ENCODE data around the gene PTPRC.

The PTPRC gene, protein sequence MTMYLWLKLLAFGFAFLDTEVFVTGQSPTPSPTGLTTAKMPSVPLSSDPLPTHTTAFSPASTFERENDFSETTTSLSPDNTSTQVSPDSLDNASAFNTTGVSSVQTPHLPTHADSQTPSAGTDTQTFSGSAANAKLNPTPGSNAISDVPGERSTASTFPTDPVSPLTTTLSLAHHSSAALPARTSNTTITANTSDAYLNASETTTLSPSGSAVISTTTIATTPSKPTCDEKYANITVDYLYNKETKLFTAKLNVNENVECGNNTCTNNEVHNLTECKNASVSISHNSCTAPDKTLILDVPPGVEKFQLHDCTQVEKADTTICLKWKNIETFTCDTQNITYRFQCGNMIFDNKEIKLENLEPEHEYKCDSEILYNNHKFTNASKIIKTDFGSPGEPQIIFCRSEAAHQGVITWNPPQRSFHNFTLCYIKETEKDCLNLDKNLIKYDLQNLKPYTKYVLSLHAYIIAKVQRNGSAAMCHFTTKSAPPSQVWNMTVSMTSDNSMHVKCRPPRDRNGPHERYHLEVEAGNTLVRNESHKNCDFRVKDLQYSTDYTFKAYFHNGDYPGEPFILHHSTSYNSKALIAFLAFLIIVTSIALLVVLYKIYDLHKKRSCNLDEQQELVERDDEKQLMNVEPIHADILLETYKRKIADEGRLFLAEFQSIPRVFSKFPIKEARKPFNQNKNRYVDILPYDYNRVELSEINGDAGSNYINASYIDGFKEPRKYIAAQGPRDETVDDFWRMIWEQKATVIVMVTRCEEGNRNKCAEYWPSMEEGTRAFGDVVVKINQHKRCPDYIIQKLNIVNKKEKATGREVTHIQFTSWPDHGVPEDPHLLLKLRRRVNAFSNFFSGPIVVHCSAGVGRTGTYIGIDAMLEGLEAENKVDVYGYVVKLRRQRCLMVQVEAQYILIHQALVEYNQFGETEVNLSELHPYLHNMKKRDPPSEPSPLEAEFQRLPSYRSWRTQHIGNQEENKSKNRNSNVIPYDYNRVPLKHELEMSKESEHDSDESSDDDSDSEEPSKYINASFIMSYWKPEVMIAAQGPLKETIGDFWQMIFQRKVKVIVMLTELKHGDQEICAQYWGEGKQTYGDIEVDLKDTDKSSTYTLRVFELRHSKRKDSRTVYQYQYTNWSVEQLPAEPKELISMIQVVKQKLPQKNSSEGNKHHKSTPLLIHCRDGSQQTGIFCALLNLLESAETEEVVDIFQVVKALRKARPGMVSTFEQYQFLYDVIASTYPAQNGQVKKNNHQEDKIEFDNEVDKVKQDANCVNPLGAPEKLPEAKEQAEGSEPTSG (N-terminal part only)

DNA sequence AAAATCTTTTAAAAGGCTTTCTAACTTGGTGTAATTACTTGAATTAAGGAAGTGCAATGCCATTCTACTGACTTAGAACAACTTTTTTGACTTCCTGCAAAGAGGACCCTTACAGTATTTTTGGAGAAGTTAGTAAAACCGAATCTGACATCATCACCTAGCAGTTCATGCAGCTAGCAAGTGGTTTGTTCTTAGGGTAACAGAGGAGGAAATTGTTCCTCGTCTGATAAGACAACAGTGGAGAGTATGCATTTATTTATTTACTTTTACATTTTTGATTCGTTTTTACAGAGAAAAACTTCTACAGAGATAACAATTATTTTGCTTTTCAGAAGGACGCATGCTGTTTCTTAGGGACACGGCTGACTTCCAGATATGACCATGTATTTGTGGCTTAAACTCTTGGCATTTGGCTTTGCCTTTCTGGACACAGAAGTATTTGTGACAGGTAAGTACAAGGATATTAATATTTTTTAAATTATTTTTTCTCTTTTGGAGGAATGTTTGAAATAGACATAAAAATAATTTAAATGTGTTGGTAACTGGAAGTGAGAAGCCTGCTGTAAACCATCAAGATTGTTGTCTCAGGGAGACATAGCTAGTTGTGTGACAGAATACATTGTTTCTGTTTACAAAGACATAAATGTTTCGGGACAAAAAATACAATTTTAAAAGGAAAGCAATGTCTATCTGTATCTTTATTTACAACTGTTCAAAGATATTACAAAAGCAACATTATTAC lies at the start of gene PTPRC:
Gene PTPRC, plus strand, starts transcription at position 147 of the 742 bp plus-strand sequence. Its CDS starts 229 bp downstream, at position 376.
- peak within 1 kb of the TSS; percentile 92 for H3K4me3 ChIP-seq (ENCODE audit: low read depth, low read length)
- peak; percentile 88 for DNase-seq (ENCODE audit: low read depth)
- TF ChIP-seq, protein P1, sequence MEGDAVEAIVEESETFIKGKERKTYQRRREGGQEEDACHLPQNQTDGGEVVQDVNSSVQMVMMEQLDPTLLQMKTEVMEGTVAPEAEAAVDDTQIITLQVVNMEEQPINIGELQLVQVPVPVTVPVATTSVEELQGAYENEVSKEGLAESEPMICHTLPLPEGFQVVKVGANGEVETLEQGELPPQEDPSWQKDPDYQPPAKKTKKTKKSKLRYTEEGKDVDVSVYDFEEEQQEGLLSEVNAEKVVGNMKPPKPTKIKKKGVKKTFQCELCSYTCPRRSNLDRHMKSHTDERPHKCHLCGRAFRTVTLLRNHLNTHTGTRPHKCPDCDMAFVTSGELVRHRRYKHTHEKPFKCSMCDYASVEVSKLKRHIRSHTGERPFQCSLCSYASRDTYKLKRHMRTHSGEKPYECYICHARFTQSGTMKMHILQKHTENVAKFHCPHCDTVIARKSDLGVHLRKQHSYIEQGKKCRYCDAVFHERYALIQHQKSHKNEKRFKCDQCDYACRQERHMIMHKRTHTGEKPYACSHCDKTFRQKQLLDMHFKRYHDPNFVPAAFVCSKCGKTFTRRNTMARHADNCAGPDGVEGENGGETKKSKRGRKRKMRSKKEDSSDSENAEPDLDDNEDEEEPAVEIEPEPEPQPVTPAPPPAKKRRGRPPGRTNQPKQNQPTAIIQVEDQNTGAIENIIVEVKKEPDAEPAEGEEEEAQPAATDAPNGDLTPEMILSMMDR (IDR thresholded peaks at IDR 0.05; ENCODE audit: insufficient read depth, low read depth, low read length, missing control alignments): no peak

DNA sequence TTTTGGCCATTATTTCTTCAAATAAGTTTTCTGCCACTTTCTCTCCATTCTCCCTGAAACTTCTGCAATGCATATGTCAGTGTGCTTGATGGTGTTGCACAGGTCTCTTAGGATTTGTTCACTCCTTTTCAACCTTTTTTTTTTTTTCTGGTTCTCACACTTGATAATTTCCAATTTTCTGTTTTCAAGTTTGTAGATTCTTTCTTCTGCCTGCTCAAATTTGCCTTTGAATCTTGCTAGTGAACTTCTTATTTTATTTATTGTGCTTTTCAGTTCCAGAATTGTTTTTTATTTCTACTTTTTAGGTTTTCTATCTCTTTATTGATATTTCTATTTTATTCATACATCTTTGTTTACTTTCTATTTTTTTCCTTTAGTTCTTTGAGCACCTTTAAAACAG lies 48.4 kb upstream of the PTPRC start:
- DNase-seq (ENCODE audit: low read depth): no peak

GRCh38 chr1:198595765-198596164 lies 43.1 kb upstream of the PTPRC start:
- no peak for DNase-seq (ENCODE audit: low read depth)
- H3K4me3 ChIP-seq (ENCODE audit: low read depth, low read length): no peak overlapping the region
- TF ChIP-seq, protein P1 (IDR thresholded peaks at IDR 0.05; ENCODE audit: insufficient read depth, low read depth, low read length, missing control alignments): no peak

More for the DNA sequence above, 48.4 kb upstream of the PTPRC start:
- no peak overlapping the region for H3K4me3 ChIP-seq (ENCODE audit: low read depth, low read length)
- TF ChIP-seq, protein P1 (IDR thresholded peaks at IDR 0.05; ENCODE audit: insufficient read depth, low read depth, low read length, missing control alignments): no peak

- TF ChIP-seq, protein P1 (IDR thresholded peaks at IDR 0.05; ENCODE audit: insufficient read depth, low read depth, low read length, missing control alignments): no peak
- H3K4me3 ChIP-seq (ENCODE audit: low read depth, low read length): peak overlapping the region; percentile 51
Measured at GRCh38 chr1:198597690-198598430, 41.0 kb upstream of the PTPRC start.

GRCh38 chr1:198598796-198599321 lies 40.0 kb upstream of the PTPRC start:
- DNase-seq (ENCODE audit: low read depth): peak; percentile 86
- TF ChIP-seq, protein P1 (IDR thresholded peaks at IDR 0.05; ENCODE audit: insufficient read depth, low read depth, low read length, missing control alignments): no peak
- peak overlapping the region; percentile 51 for H3K4me3 ChIP-seq (ENCODE audit: low read depth, low read length)

More at GRCh38 chr1:198597690-198598430, 41.0 kb upstream of the PTPRC start:
- peak; percentile 48 for DNase-seq (ENCODE audit: low read depth)
